AG20443 (cell line): ENCODE data around the gene TMC4.

ENCODE experiments used
- DNase-seq: peaks from one replicate; pipeline ENCODE4 v3.0.0; 2012; ENCODE audit warnings: low spot score, mixed read lengths

Gene TMC4

DNA sequence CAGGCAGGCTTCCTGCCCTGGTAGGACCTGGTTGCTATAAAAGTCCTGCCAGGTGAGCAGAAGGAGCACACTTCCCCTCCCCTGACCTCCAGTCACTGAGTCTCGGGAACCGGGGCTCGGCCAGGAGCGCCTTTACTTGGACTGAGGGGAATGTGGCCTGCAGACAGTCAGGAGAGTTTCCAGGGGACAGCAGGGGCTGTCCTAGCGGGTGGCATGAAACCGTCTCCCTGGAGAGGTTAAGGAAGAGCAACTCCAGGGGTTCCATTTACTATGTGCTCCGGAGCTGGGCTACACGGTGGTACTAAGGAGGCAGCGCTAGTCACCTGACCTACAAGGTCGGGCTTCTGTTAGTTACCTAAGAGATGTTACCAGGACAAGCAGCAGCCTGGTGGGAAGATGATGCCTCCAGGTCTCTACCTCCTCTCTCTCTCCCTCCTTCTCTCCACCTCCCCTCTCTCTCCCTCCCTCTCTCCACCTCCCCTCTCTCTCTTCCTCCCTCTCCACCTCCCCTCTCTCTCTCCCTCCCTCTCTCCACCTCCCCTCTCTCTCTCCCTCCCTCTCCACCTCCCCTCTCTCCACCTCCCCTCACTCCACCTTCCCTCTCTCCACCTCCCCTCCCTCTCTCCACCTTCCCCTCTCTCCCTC lies 39.5 kb downstream of the TMC4 start:
- DNase-seq = no peak

DNA sequence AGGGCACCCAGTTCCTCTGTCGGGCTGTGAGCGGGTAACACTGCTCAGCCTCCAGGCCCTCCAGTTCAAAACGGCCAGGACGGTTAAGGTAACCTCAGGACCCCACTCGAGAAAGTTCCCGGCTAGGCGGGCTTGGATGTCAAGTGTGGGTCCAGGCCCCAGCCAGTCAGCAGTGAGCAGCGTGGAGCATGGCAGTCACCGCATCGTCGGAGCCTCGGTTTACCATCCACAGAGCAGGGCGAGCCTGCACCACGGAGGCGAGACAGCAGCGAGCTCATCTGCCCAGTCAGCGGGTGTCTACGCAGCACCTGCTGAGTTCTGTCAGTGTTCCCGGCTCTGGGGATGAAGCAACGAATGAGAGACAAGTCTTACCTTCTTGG lies 43.4 kb downstream of the TMC4 start:
- no peak for DNase-seq

DNA sequence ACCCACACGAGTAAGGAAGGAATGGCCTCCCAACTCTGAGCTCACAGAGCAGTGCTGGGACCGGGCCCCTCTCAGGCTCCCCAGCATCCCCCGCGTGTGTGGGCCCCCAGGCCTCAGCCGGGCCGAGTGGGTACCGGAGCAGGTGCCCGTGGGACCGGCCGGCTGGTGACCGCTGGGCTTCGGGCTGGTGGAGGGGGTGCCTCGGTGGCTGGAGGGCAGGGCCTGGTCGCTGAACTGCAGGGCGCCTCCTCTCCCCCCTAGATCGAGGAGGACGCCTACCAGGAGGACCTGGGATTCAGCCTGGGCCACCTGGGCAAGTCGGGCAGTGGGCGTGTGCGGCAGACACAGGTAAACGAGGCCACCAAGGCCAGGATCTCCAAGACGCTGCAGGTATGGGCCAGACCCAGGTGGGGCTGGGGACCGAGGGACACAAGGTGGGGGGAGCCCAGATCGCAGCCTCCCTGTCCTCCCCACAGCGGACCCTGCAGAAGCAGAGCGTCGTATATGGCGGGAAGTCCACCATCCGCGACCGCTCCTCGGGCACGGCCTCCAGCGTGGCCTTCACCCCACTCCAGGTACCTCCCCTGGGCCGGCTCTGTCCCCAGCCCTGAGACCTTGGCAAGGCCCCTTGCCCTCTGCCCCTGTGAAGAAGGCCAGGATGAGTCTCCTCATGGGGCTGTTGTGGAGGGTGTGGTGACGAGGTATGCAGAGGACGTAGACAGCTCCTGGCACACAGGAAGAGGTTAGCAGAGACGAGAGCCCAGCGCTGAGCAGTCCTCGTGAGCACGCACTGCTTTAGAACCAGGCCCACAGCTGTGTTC lies 44.0 kb downstream of the TMC4 start:
- no peak for DNase-seq

DNA sequence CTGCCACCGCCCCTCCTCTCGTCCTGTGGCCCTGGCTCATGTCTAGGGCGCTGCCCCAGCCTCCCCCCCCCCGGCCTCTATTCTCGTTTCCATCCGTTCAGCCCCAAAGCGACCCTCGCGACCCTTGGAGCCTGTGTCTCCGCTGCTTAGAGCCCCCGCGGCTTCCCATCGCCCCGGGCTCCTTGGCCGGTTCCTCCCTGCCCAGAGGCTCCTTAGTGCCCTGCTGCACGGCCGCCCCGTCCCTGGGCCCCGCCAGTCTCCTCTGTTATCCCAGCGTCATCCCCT lies 44.6 kb downstream of the TMC4 start:
- DNase-seq = no peak

DNA sequence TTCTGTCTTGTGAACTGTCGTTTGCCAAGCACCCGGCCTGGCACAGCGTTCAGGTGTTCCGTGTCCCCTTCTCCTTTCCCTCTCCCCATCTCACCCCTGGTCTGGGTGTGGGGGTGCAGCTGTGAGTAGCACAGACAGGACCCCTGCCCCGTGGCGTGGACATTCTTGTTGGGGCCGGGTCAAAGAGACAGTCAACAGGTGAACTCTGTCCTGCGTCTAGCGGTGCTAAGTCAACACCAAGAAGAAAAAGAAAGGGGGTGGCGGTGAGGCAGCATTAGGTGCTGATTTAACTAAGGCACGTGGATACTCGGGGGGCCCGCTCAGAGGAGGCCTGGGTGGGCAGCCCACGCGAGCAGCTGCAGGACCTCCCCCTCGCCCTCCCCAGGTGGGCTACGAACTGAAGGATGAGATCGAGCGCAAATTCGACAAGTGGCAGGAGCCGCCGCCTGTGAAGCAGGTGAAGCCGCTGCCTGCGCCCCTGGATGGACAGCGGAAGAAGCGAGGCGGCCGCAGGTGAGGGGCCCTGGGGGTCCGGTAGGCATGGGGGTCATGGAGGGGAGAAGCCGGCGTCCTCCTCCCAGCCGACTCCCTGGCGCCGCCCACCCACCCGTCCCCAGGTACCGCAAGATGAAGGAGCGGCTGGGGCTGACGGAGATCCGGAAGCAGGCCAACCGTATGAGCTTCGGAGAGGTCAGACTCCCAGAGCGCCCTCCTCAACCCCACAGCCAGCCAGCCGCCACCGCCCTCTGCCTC lies 45.1 kb downstream of the TMC4 start:
- DNase-seq = no peak

DNA sequence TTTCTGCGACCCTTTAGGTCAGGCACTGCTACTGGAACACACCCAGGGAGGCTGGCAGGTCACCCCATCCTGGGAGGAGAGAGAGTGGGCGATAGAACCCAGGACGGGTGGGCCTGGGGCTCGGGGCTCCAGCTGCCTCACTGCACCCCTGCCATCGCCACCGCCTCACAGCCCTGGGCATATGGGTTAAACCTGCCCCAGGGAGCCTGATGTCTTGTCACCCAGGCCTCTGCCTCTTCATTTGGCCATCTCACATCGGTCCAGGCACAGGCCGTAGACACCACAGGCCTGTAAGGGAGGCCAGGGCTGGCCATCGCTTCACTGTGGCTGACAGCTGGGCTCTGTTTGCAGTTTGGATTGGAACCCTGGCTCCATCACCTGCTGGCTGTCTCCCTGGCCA lies 47.2 kb downstream of the TMC4 start:
- DNase-seq = no peak

DNA sequence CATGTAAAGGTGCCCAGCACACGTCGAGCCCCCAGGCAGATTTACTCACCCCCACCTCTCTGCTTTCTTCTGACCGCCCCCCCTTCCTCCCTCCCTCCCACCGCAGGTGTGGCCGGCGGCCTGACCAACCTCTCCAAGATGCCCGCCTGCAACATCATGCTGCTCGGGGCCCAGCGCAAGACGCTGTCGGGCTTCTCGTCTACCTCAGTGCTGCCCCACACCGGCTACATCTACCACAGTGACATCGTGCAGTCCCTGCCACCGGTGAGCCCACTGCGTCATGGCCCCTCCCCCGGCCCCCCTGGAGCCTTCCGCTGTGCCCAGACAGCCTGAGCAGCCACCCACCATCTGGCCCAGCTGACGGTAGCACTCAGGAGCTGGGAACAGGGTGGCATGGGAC lies 48.6 kb downstream of the TMC4 start:
- no peak for DNase-seq

DNA sequence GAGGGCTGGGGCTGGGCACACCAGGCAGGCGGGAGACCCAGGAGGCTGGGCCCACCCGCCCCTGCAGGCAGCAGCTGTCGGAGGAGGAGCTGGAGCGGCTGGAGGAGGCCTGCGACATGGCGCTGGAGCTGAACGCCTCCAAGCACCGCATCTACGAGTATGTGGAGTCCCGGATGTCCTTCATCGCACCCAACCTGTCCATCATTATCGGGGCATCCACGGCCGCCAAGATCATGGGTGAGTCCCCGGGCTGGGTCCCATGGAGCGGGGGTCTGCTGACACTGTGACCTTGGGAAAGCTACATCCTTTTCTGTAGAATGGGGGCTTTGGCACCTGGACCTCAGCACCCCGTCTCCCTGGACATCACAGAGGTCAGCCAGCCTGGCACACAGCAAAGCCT lies 49.3 kb downstream of the TMC4 start:
- no peak for DNase-seq

DNA sequence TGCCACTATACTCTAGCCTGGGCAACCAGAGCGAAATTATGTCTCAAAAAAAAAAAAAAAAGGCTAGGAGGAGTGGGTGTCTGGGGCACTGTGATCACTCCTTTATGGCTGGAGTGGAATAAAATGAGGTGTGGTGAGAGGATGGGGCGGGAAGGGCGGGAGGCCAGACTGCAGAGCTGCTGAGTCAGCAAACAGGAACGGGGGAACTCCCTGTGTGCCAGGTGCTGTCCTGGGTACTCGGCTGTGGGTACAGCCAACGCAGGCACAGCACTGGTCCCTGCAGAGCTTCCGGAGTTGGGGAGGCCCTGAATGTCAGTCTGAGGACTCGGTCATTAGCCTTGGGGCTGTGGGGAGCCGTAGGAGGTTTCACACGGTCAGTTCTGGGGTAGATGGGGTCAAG lies 51.7 kb downstream of the TMC4 start:
- DNase-seq = no peak

DNA sequence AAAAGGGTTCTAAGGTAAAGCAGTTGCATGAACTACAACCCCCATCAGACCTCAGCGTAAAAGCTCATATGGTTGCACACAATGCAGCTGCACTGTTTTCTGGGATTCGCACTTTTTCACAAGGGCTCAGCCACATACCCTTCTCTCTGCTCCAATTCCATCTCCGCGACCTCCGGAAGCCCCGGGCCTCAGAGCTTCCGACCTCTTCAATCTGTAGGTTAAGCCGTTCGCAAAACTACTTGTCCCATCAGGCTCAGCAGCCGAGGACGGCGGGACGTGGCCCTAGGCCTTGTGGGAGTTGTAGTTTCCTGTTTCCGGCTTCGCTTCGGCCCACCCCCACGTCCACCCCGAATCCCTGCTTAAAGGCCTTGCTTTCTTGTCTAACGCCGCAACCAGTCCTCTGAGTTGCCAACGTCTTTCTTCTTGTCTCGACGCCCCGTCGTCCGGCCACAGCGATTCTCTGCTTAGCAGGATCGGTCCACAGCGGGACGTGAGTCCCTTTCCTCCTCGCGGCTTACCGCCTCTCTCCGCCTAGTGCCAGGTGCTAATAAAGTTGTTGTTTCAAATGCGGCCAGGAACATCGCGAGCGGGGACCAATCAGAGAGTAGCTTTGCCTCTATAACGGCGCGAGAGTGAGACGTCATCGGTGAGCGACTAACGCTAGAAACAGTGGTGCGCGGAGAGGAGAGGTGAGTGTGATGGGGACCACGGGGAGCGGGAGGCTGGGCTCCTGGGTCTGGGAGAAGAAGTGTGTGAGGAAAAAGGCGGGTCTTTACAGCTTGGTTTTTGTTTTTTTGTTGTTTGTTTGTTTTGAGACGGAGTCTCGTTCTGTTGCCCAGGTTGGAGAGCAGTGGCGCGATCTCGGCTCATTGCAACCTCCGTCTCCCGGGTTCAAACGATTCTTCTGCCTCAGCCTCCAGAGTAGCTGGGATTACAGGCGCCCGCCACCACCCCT lies 57.6 kb downstream of the TMC4 start, which contains the start of the genes PRPF31 and TFPT:
Gene PRPF31, plus strand, starts transcription at position 646 of the 955 bp plus-strand sequence. CDS start 2,525 bp downstream, outside the sequence.
Gene TFPT, minus strand, starts transcription at position 549 of the 955 bp plus-strand sequence. Its CDS starts 388 bp downstream, at position 161.
- peak; percentile 98 for DNase-seq

DNA sequence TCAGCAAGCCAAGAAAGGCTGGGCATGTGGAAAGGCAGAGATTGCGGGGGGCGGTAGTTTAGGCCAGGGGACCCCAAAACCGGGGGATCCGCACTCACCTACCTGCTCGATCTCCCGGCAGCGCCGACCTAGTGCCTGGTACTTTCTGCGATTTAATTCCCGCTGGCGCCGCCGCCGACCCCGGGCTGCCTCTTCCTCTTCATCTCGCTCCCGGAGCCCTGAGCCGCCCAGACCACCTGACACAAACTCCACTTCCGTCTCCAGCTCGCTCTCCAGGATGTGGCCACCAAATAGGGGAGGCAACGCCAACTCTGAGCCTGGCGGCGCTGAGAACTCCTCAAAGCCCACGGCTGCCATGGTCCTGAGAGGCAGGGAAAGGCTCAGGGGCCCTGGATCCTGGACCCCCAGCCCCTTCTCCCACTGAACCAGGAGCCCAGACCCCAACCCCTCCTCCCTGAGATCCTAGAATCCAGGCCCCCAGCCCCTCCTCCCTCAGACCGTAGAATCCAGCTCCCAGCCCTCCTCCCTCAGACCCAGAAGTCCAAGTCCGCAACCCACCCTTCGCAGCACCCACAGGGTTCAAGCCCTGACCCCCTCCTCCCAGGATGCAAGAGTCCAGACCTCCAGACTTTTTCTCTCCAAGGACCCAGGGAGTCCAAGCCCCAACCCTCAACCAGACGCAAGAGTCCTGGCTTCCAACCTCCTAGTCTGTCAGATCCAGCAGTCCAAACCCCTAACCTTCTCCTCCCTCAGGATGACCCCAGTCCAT lies 58.4 kb downstream of the TMC4 start:
- DNase-seq = peak; percentile 44
